ENCODE data around the gene MCCC1. TPM values are rescaled to one million over a fixed set of nuclear protein-coding genes. Genes with fewer than 3 reads are reported as not detected.
"Not testable (repeated sequence)": the region's sequence is repeated elsewhere in the genome, so short reads cannot be mapped to it uniquely, and the experiment has no call there.

The MCCC1 gene
- total and polyA plus RNA-seq, 2 experiments from 2014 or later: 30.8 to 37.7 TPM

GRCh38 chr3:183108470-183108869 lies 9.2 kb upstream of the MCCC1 start:
- H3K27ac ChIP-seq: no peak overlapping the region
- H3K9me2 ChIP-seq (replicated peaks; ENCODE audit: insufficient read depth): no peaks in the 10 kb centered on the region
- no peaks in the 10 kb centered on the region for H3K36me3 ChIP-seq (replicated peaks; ENCODE audit: insufficient read depth, low read depth)
- H2AFZ ChIP-seq: no peak overlapping the region
- no peak for DNase-seq (ENCODE audit: low spot score)
- no peak for TF ChIP-seq EZH2phosphoT487 (IDR thresholded peaks at IDR 0.05; ENCODE audit: low read depth, severe bottlenecking, unreplicated experiment)
- no peak for TF ChIP-seq CTCF (IDR thresholded peaks at IDR 0.05; ENCODE audit: poor library complexity)
- no peaks in the 10 kb centered on the region for H4K20me1 ChIP-seq (ENCODE audit: insufficient read depth, poor library complexity, severe bottlenecking)
- H3K4me3 ChIP-seq: no peak overlapping the region
- H3K4me2 ChIP-seq: no peak overlapping the region
- WGBS (ENCODE audit: low lambda C conversion rate, missing lambda C conversion rate): 83% methylated on average over 4 of the region's 4 CpGs
- no peaks in the 10 kb centered on the region for H3K27me3 ChIP-seq
- H3K9me3 ChIP-seq (ENCODE audit: low read depth): no peaks in the 10 kb centered on the region
- H3K79me2 ChIP-seq: no peaks in the 10 kb centered on the region
- peaks cover 5% of the 10 kb centered on the region for H3K4me1 ChIP-seq (ENCODE audit: insufficient read depth)

- Histone ChIP-seq H3K27ac (no peak overlapping the region), H2AFZ (no peak overlapping the region), H3K4me3 (no peak overlapping the region), H3K4me2 (no peak overlapping the region), H3K36me3 (replicated peaks; ENCODE audit: insufficient read depth, low read depth) (no peaks in the 10 kb centered on the region), H3K4me1 (ENCODE audit: insufficient read depth) (peaks cover 5% of the 10 kb centered on the region), H4K20me1 (ENCODE audit: insufficient read depth, poor library complexity, severe bottlenecking) (no peaks in the 10 kb centered on the region), H3K79me2 (no peaks in the 10 kb centered on the region), H3K9me3 (ENCODE audit: low read depth) (no peaks in the 10 kb centered on the region), H3K9me2 (replicated peaks; ENCODE audit: insufficient read depth) (no peaks in the 10 kb centered on the region), H3K27me3 (no peaks in the 10 kb centered on the region)
- DNase-seq (ENCODE audit: low spot score): no peak
- no peak for TF ChIP-seq CTCF (IDR thresholded peaks at IDR 0.05; ENCODE audit: poor library complexity)
- no peak for TF ChIP-seq EZH2 (IDR thresholded peaks at IDR 0.05; ENCODE audit: borderline replicate concordance)
- no peak for TF ChIP-seq EZH2phosphoT487 (IDR thresholded peaks at IDR 0.05; ENCODE audit: low read depth, severe bottlenecking, unreplicated experiment)
- 46% methylated on average over 2 of the region's 2 CpGs for WGBS (ENCODE audit: low lambda C conversion rate, missing lambda C conversion rate)
These were observed 8.7 kb upstream of the MCCC1 start for GRCh38 chr3:183108001-183108449.

GRCh38 chr3:183107372-183107771 lies 8.1 kb upstream of the MCCC1 start:
- not testable (repeated sequence) for H3K4me3 ChIP-seq; H3K36me3 ChIP-seq (replicated peaks; ENCODE audit: insufficient read depth, low read depth); H3K4me1 ChIP-seq (ENCODE audit: insufficient read depth); H3K27me3 ChIP-seq; H3K9me3 ChIP-seq (ENCODE audit: low read depth); H3K9me2 ChIP-seq (replicated peaks; ENCODE audit: insufficient read depth); H2AFZ ChIP-seq; H3K4me2 ChIP-seq; H4K20me1 ChIP-seq (ENCODE audit: insufficient read depth, poor library complexity, severe bottlenecking); H3K27ac ChIP-seq; DNase-seq (ENCODE audit: low spot score); H3K79me2 ChIP-seq
- 96% methylated on average over 4 of the region's 4 CpGs for WGBS (ENCODE audit: low lambda C conversion rate, missing lambda C conversion rate)

- no peaks in the 10 kb centered on the region for H3K9me3 ChIP-seq (ENCODE audit: low read depth)
- no peaks in the 10 kb centered on the region for H3K79me2 ChIP-seq
- H3K4me1 ChIP-seq (ENCODE audit: insufficient read depth): peaks cover 5% of the 10 kb centered on the region
- H3K27ac ChIP-seq: no peak overlapping the region
- no peaks in the 10 kb centered on the region for H4K20me1 ChIP-seq (ENCODE audit: insufficient read depth, poor library complexity, severe bottlenecking)
- no peaks in the 10 kb centered on the region for H3K27me3 ChIP-seq
- H3K4me3 ChIP-seq: no peak overlapping the region
- H2AFZ ChIP-seq: no peak overlapping the region
- no peaks in the 10 kb centered on the region for H3K9me2 ChIP-seq (replicated peaks; ENCODE audit: insufficient read depth)
- no peak for TF ChIP-seq CTCF (IDR thresholded peaks at IDR 0.05; ENCODE audit: poor library complexity)
- TF ChIP-seq EZH2phosphoT487 (IDR thresholded peaks at IDR 0.05; ENCODE audit: low read depth, severe bottlenecking, unreplicated experiment): no peak
- no peak for TF ChIP-seq EZH2 (IDR thresholded peaks at IDR 0.05; ENCODE audit: borderline replicate concordance)
- no peak overlapping the region for H3K4me2 ChIP-seq
- WGBS (ENCODE audit: low lambda C conversion rate, missing lambda C conversion rate): 45% methylated on average over 6 of the region's 6 CpGs
- no peaks in the 10 kb centered on the region for H3K36me3 ChIP-seq (replicated peaks; ENCODE audit: insufficient read depth, low read depth)
- no peak for DNase-seq (ENCODE audit: low spot score)
These were observed 7.3 kb upstream of the MCCC1 start for GRCh38 chr3:183106635-183107034.

- not testable (repeated sequence) for H3K4me1 ChIP-seq (ENCODE audit: insufficient read depth)
These were observed 4.7 kb upstream of the MCCC1 start for GRCh38 chr3:183103950-183104349.

GRCh38 chr3:183101040-183101439 lies 1.7 kb upstream of the MCCC1 start:
- not testable (repeated sequence) for H3K27me3 ChIP-seq; H3K27ac ChIP-seq; H4K20me1 ChIP-seq (ENCODE audit: insufficient read depth, poor library complexity, severe bottlenecking); DNase-seq (ENCODE audit: low spot score); H3K4me3 ChIP-seq; H3K9me2 ChIP-seq (replicated peaks; ENCODE audit: insufficient read depth); H3K36me3 ChIP-seq (replicated peaks; ENCODE audit: insufficient read depth, low read depth); H2AFZ ChIP-seq; H3K4me2 ChIP-seq; H3K4me1 ChIP-seq (ENCODE audit: insufficient read depth); H3K9me3 ChIP-seq (ENCODE audit: low read depth)
- WGBS (ENCODE audit: low lambda C conversion rate, missing lambda C conversion rate): 94% methylated on average over 16 of the region's 24 CpGs
- H3K79me2 ChIP-seq: peaks cover 23% of the 10 kb centered on the region

More at GRCh38 chr3:183103950-183104349, 4.7 kb upstream of the MCCC1 start:
- not testable (repeated sequence) for H3K4me2 ChIP-seq; H2AFZ ChIP-seq; H3K79me2 ChIP-seq; H3K27me3 ChIP-seq; H3K9me3 ChIP-seq (ENCODE audit: low read depth); H3K36me3 ChIP-seq (replicated peaks; ENCODE audit: insufficient read depth, low read depth); H3K27ac ChIP-seq; H3K4me3 ChIP-seq; H4K20me1 ChIP-seq (ENCODE audit: insufficient read depth, poor library complexity, severe bottlenecking); DNase-seq (ENCODE audit: low spot score); H3K9me2 ChIP-seq (replicated peaks; ENCODE audit: insufficient read depth)
- over 99% methylated on average over 25 of the region's 28 CpGs for WGBS (ENCODE audit: low lambda C conversion rate, missing lambda C conversion rate)

All from hepatocyte (in vitro differentiated cells).